Mesenchymal stem cell (in vitro differentiated cells and primary cell): ENCODE results near the gene LTBP2.

Source experiments
- DNase-seq: peaks from one replicate; pipeline ENCODE4 v3.0.0-alpha.2; 2013
- H2AFZ ChIP-seq: one replicate; pipeline ENCODE4 v1.6.1; 2013; ENCODE audit warnings: low read depth, mild to moderate bottlenecking, control low read depth, inconsistent platforms, low read length, moderate library complexity
- H2AK5ac ChIP-seq: 2 replicates; pipeline ENCODE4 v1.6.1; 2013; ENCODE audit warnings: low read length, moderate library complexity, mild to moderate bottlenecking, inconsistent platforms; ENCODE audit not compliant: severe bottlenecking
- H2BK120ac ChIP-seq: one replicate; pipeline ENCODE4 v1.6.1; 2013; ENCODE audit warnings: low read depth, mild to moderate bottlenecking, inconsistent platforms, low read length, moderate library complexity
- H2BK12ac ChIP-seq, 2 experiments: one replicate each; pipeline ENCODE4 v1.6.1; 2013; ENCODE audit warnings: inconsistent platforms in 2 of 2, low read length in 2 of 2, mild to moderate bottlenecking in 2 of 2, moderate library complexity in 2 of 2, control low read depth in 1 of 2
- H2BK15ac ChIP-seq: one replicate; pipeline ENCODE4 v1.6.1; 2013; ENCODE audit warnings: mild to moderate bottlenecking, low read depth, inconsistent platforms; ENCODE audit not compliant: poor library complexity, severe bottlenecking
- H2BK5ac ChIP-seq: 2 replicates; pipeline ENCODE4 v1.6.1; 2013; ENCODE audit warnings: low read depth, mild to moderate bottlenecking, low read length, control low read depth, inconsistent platforms; ENCODE audit not compliant: poor library complexity, severe bottlenecking
- H3K14ac ChIP-seq, 2 experiments: one replicate each; pipeline ENCODE4 v1.6.1; 2013; ENCODE audit warnings: inconsistent platforms in 2 of 2, low read length in 2 of 2, control low read depth in 1 of 2, mild to moderate bottlenecking in 1 of 2, moderate library complexity in 1 of 2
- H3K18ac ChIP-seq, 2 experiments: one replicate each; pipeline ENCODE4 v1.6.1; 2013; ENCODE audit warnings: inconsistent platforms in 2 of 2, low read length in 2 of 2, control low read depth in 1 of 2, low read depth in 1 of 2, mild to moderate bottlenecking in 1 of 2
- H3K23ac ChIP-seq, 2 experiments: one replicate each; pipeline ENCODE4 v1.6.1; 2013; ENCODE audit warnings: inconsistent platforms in 2 of 2, low read length in 2 of 2, mild to moderate bottlenecking in 2 of 2, moderate library complexity in 2 of 2, control low read depth in 1 of 2
- H3K27ac ChIP-seq: 2 replicates; pipeline ENCODE4 v1.5.1; 2013; ENCODE audit warnings: mild to moderate bottlenecking, moderate library complexity, low read length, control low read depth, inconsistent platforms; ENCODE audit not compliant: poor library complexity, severe bottlenecking
- H3K27me3 ChIP-seq, 2 experiments: 2 replicates each; pipeline versions ENCODE4 v1.6.1 to v1.7.0; 2013; ENCODE audit warnings: low read length in 2 of 2, mild to moderate bottlenecking in 2 of 2, moderate library complexity in 2 of 2, control low read depth in 1 of 2, inconsistent platforms in 1 of 2; ENCODE audit not compliant: control insufficient read depth in 1 of 2, insufficient read depth in 1 of 2
- H3K36me3 ChIP-seq, 2 experiments: 2 replicates each; pipeline versions ENCODE4 v1.6.1 to v1.7.0; 2013; ENCODE audit warnings: low read length in 2 of 2, control low read depth in 1 of 2, inconsistent platforms in 1 of 2, low read depth in 1 of 2, mild to moderate bottlenecking in 1 of 2; ENCODE audit not compliant: insufficient read depth in 2 of 2, control insufficient read depth in 1 of 2
- H3K4ac ChIP-seq, 2 experiments: one replicate each; pipeline ENCODE4 v1.6.1; 2013; ENCODE audit warnings: inconsistent platforms in 2 of 2, low read length in 2 of 2, mild to moderate bottlenecking in 2 of 2, moderate library complexity in 2 of 2, control low read depth in 1 of 2, low read depth in 1 of 2
- H3K4me1 ChIP-seq: 2 replicates; pipeline ENCODE4 v1.6.1; 2013; ENCODE audit warnings: low read depth, low read length, control low read depth; ENCODE audit not compliant: control insufficient read depth, insufficient read depth
- H3K4me2 ChIP-seq: 2 replicates; pipeline ENCODE4 v1.6.1; 2013; ENCODE audit warnings: low read length, mild to moderate bottlenecking, inconsistent platforms; ENCODE audit not compliant: poor library complexity, severe bottlenecking
- H3K4me3 ChIP-seq, 2 experiments: 2 replicates each; pipeline versions ENCODE4 v1.5.1 to v1.7.0; 2013; ENCODE audit warnings: low read length in 2 of 2, mild to moderate bottlenecking in 2 of 2, control low read depth in 1 of 2, low read depth in 1 of 2; ENCODE audit not compliant: insufficient read depth in 1 of 2
- H3K79me1 ChIP-seq: replicated peaks from 2 replicates; pipeline ENCODE4 v1.6.1; 2013; ENCODE audit warnings: mild to moderate bottlenecking, control low read depth, low read length, inconsistent platforms; ENCODE audit not compliant: poor library complexity, severe bottlenecking
- H3K9ac ChIP-seq: 2 replicates; pipeline ENCODE4 v1.7.0; 2013; ENCODE audit warnings: mild to moderate bottlenecking, low read length, moderate library complexity
- H3K9me3 ChIP-seq: 2 replicates; pipeline ENCODE4 v1.7.0; 2013; ENCODE audit warnings: mild to moderate bottlenecking, low read length; ENCODE audit not compliant: control insufficient read depth
- H4K8ac ChIP-seq: one replicate; pipeline ENCODE4 v1.6.1; 2013; ENCODE audit warnings: inconsistent platforms, mild to moderate bottlenecking, low read length, moderate library complexity
- H4K91ac ChIP-seq: one replicate; pipeline ENCODE4 v1.6.1; 2013; ENCODE audit warnings: mild to moderate bottlenecking, low read length, inconsistent platforms
- WGBS: methylation state at CpG from one replicate; pipeline ENCODE4 v1.1.7; 2013; ENCODE audit warnings: mixed read lengths; 5-methylcytosine and 5-hydroxymethylcytosine counted together

Gene LTBP2

DNA sequence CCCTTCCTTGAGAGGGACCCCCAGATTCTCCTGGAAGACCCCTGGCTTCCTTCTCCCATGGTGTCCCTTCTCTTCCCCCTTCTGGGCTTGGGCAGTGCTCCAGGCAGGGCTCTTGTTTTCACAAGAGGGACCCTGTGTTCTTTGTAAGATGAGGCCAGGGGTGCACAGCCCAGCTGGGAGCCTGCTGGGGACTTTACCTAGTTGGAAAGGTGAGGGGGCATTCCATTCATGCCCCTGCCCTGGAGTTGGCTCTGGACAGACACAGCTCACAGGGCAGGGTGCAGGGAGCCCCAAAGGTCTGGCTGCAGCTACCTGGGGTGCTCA is 87.3 kb downstream of the LTBP2 start:
- no peak overlapping the region for H2AK5ac ChIP-seq
- no peak overlapping the region for H2BK120ac ChIP-seq

DNA sequence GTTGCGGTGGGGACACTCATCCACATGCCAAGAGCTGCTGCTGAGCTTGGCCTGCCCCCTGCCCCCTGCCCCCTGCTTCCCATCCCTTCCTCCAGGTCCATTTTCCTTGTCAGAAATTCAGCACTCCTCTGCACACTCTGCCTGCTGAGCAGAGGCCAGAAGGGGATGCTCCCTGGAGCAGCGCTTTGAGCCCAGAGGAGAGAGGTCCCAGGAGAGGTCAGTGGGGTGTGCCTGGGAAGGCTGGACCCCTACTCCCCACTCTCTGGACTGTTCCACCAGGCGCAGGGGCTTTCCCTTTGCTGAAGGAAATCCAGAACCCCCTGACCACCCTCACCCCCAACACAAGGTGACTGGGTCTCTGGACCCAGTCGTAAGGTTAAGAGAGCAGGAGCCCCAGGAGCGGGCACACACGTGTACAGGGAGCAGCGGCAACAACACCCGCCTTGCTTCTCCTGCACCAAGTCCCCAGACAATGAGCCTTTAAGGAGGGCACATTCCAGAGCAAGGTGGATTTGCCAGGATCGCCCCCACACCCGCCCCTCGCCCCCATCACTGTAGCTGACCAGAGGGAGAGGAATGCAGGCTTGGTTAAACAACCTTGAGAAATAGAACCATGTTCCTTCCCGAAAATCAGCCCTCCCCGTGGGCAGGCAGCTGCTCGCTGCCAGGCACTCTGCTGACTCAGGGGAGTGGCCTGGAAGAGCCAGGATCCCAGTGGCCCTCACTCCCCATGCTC is 87.8 kb downstream of the LTBP2 start:
- Histone ChIP-seq H2BK12ac (no peak overlapping the region), H2AFZ (no peak overlapping the region), H3K4me3 (no peak overlapping the region), H3K9me3 (no peaks in the 10 kb centered on the region), H2AK5ac (no peak overlapping the region), H3K23ac (no peak overlapping the region), H4K91ac (no peak overlapping the region), H3K27me3 (no peaks in the 10 kb centered on the region), H3K4ac (no peak overlapping the region), H3K79me1 (peaks cover 24% of the 10 kb centered on the region), H2BK120ac (no peak overlapping the region), H4K8ac (no peak overlapping the region), H3K36me3 (peaks cover 82 to 86% of the 10 kb centered on the region in 2 experiments), H2BK5ac (no peak overlapping the region), H3K27ac (no peak overlapping the region), H3K18ac (no peak overlapping the region), H2BK15ac (no peak overlapping the region), H3K14ac (no peak overlapping the region), H3K9ac (no peak overlapping the region), H3K4me1 (peaks cover 13% of the 10 kb centered on the region), H3K4me2 (no peak overlapping the region)
- 78% methylated on average over 12 of the region's 14 CpGs for WGBS
- no peak for DNase-seq

More for the DNA sequence above, 87.3 kb downstream of the LTBP2 start:
- Histone ChIP-seq H3K9ac (no peak overlapping the region), H3K9me3 (no peaks in the 10 kb centered on the region), H3K27me3 (no peaks in the 10 kb centered on the region), H4K8ac (no peak overlapping the region), H3K4me1 (peaks cover 13% of the 10 kb centered on the region), H2BK12ac (no peak overlapping the region), H3K4me2 (no peak overlapping the region), H3K23ac (no peak overlapping the region), H3K18ac (no peak overlapping the region), H2BK15ac (no peak overlapping the region), H3K79me1 (peaks cover 20% of the 10 kb centered on the region), H2AFZ (no peak overlapping the region), H4K91ac (no peak overlapping the region), H3K4ac (no peak overlapping the region), H2BK5ac (no peak overlapping the region), H3K14ac (no peak overlapping the region), H3K27ac (no peak overlapping the region), H3K36me3 (peaks cover 84 to 88% of the 10 kb centered on the region in 2 experiments), H3K4me3 (no peak overlapping the region)
- no peak for DNase-seq

DNA sequence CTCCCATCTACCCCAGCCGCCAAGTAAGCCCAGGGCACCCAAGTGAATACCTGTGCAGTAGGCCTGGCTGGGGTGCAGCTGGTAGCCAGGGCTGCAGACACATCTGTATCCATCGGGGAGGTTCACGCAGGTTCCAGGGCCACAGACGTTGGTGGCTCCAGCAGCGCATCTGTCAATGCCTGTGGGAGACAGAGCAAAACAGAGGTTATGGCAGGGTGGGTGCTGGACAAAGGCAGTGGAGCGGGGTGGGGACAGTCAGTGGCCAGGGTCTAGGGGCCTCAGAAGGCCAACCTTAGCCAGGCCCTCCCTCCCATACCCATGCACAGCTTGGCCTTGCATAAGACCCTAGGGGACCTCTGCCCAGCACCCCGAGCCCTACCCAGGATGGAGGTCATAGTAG is 89.3 kb downstream of the LTBP2 start:
- Histone ChIP-seq H2AFZ (no peak overlapping the region), H3K27me3 (no peaks in the 10 kb centered on the region), H3K18ac (no peak overlapping the region), H3K4me2 (no peak overlapping the region), H2BK5ac (no peak overlapping the region), H4K8ac (no peak overlapping the region), H3K9me3 (no peaks in the 10 kb centered on the region), H3K14ac (no peak overlapping the region), H2BK15ac (no peak overlapping the region), H2BK120ac (no peak overlapping the region), H3K79me1 (peaks cover 24% of the 10 kb centered on the region), H3K9ac (no peak overlapping the region), H3K23ac (no peak overlapping the region), H2BK12ac (no peak overlapping the region), H3K4ac (no peak overlapping the region), H3K27ac (no peak overlapping the region), H3K36me3 (peaks cover 81 to 82% of the 10 kb centered on the region in 2 experiments), H4K91ac (no peak overlapping the region), H3K4me3 (no peak overlapping the region), H3K4me1 (peaks cover 14% of the 10 kb centered on the region), H2AK5ac (no peak overlapping the region)
- no peak for DNase-seq
- 86% methylated on average over 6 of the region's 7 CpGs for WGBS

DNA sequence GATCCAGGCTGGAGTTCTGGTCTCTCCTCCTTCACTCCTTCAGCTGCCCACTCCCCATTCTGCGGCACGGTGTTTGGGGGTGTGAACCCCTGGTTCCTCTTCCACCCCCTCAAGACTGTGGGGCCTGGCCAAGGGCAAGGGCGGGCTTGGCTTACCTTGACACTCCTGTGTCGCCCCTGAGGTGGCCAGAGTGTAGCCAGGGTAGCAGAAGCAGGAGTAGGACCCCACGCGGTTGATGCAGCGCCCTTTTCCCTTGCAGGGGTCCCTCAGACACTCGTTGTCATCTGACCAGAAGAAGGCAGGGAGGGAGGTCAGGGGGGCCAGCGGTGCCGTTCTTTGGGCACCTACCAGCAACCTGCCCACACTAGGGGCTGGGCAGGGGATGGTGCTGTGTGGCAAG is 90.3 kb downstream of the LTBP2 start:
- Histone ChIP-seq H3K23ac (no peak overlapping the region), H3K9ac (no peak overlapping the region), H2BK12ac (no peak overlapping the region), H3K4me1 (peaks cover 20% of the 10 kb centered on the region), H3K9me3 (no peaks in the 10 kb centered on the region), H2AFZ (no peak overlapping the region), H2BK120ac (no peak overlapping the region), H4K8ac (no peak overlapping the region), H3K27me3 (no peaks in the 10 kb centered on the region), H3K18ac (no peak overlapping the region), H3K4ac (no peak overlapping the region), H3K36me3 (peaks cover 78 to 80% of the 10 kb centered on the region in 2 experiments), H3K79me1 (peaks cover 27% of the 10 kb centered on the region), H3K14ac (no peak overlapping the region), H2BK5ac (no peak overlapping the region), H2AK5ac (no peak overlapping the region), H2BK15ac (no peak overlapping the region), H3K27ac (no peak overlapping the region), H4K91ac (no peak overlapping the region), H3K4me3 (no peak overlapping the region), H3K4me2 (no peak overlapping the region)
- WGBS = 88% methylated on average over 7 of the region's 10 CpGs
- no peak for DNase-seq
